B cell (primary cell): ENCODE data around the gene CLCN3. TPM values are rescaled to one million over a fixed set of nuclear protein-coding genes. Genes with fewer than 3 reads are reported as not detected.

Experiments
- ATAC-seq: fragments of 200-7000 bp; cut with Tn5 transposase; one replicate; pipeline ENCODE4 v1.10.0; 2021; ENCODE audit warnings: low read depth, mild to moderate bottlenecking, moderate number of reproducible peaks, moderate library complexity
- CTCF ChIA-PET: fragments of 350-600 bp; sonication (Branson Sonifier 250); formaldehyde crosslinking; loops from one replicate; lab custom pipeline; 2021; ENCODE audit warnings: antibody characterized with exemption, inconsistent platforms; lab: Charles Lee
- POLR2A ChIA-PET: fragments of 350-600 bp; sonication (Branson Sonifier 250); formaldehyde crosslinking; loops from one replicate; lab custom pipeline; 2021; ENCODE audit warnings: antibody characterized with exemption; lab: Charles Lee
- DNase-seq: peaks from one replicate; pipeline ENCODE4 v3.0.0; 2013
- H2AFZ ChIP-seq: 2 replicates; pipeline ENCODE4 v1.6.1; 2012; ENCODE audit warnings: mild to moderate bottlenecking, low read depth, low read length; ENCODE audit not compliant: insufficient read depth, poor library complexity, severe bottlenecking
- H3K27ac ChIP-seq, 2 donors: 1 replicate in 1 of 2; 2 replicates in 1 of 2; pipeline ENCODE4 v1.5.1; 2012 to 2013; ENCODE audit warnings: low read length in 2 of 2, mild to moderate bottlenecking in 2 of 2, moderate library complexity in 1 of 2
- H3K27me3 ChIP-seq, 4 experiments: fragments of 200-600 bp in 1 of 4; sonication (generic) in 1 of 4; replicated peaks in 1 of 4; 1 replicate in 2 of 4; 2 replicates in 2 of 4; pipeline versions ENCODE4 v1.6.1 to v1.7.0; 2013 to 2016; ENCODE audit warnings: low read length in 3 of 4, mild to moderate bottlenecking in 2 of 4, mixed read lengths in 1 of 4, moderate library complexity in 1 of 4; ENCODE audit not compliant: insufficient read depth in 4 of 4, control insufficient read depth in 3 of 4; ENCODE audit errors: control extremely low read depth in 1 of 4
- H3K36me3 ChIP-seq, 2 experiments: replicated peaks in 1 of 2; 1 replicate in 1 of 2; 2 replicates in 1 of 2; pipeline versions ENCODE4 v1.6.1 to v1.7.1; 2013; ENCODE audit warnings: low read length in 1 of 2; ENCODE audit not compliant: insufficient read depth in 2 of 2, control insufficient read depth in 1 of 2; ENCODE audit errors: control extremely low read depth in 1 of 2, extremely low read depth in 1 of 2
- H3K4me1 ChIP-seq, 2 donors: fragments of 200-600 bp in 1 of 2; sonication (generic) in 1 of 2; 1 replicate in 1 of 2; 2 replicates in 1 of 2; pipeline versions ENCODE4 v1.5.1 to v1.6.1; 2013 to 2017; ENCODE audit warnings: low read length in 2 of 2; ENCODE audit not compliant: control insufficient read depth in 2 of 2, insufficient read depth in 2 of 2
- H3K4me2 ChIP-seq: replicated peaks from 2 replicates; pipeline ENCODE3; 2012; ENCODE audit warnings: mild to moderate bottlenecking, low read depth, low read length; ENCODE audit not compliant: poor library complexity, severe bottlenecking
- H3K4me3 ChIP-seq, 5 experiments: fragments of 200-600 bp in 1 of 5; sonication (generic) in 1 of 5; 1 replicate in 3 of 5; 2 replicates in 2 of 5; pipeline versions ENCODE4 v1.5.1 to v1.7.0; 2011 to 2016; ENCODE audit warnings: low read length in 4 of 5, mild to moderate bottlenecking in 4 of 5, low read depth in 2 of 5, control low read depth in 1 of 5, moderate library complexity in 1 of 5; ENCODE audit not compliant: insufficient read depth in 1 of 5; ENCODE audit errors: control extremely low read depth in 1 of 5, extremely low read depth in 1 of 5
- H3K79me2 ChIP-seq: fragments of 200-600 bp; sonication (generic); one replicate; pipeline ENCODE4 v1.6.0; 2016; ENCODE audit warnings: low read length; ENCODE audit not compliant: control insufficient read depth, insufficient read depth
- H3K9ac ChIP-seq: fragments of 200-600 bp; sonication (generic); 2 replicates; pipeline ENCODE4 v1.6.1; 2017; ENCODE audit warnings: mild to moderate bottlenecking, low read length, moderate library complexity
- H3K9me3 ChIP-seq, 3 donors: one replicate each; pipeline versions ENCODE4 v1.6.1 to v1.7.1; 2013; ENCODE audit warnings: low read length in 2 of 3; ENCODE audit not compliant: control insufficient read depth in 2 of 3, insufficient read depth in 1 of 3; ENCODE audit errors: control extremely low read depth in 1 of 3
- H4K20me1 ChIP-seq: 2 replicates; pipeline ENCODE4 v1.6.0; 2012; ENCODE audit warnings: mild to moderate bottlenecking, low read length; ENCODE audit not compliant: insufficient read depth, control insufficient read depth, poor library complexity, severe bottlenecking
- H3K27ac Mint-ChIP-seq: one replicate; pipeline ENCODE4 v1.8.0; 2021; ENCODE audit warnings: mixed read lengths
- H3K27me3 Mint-ChIP-seq: one replicate; pipeline ENCODE4 v1.8.0; 2021; ENCODE audit warnings: mixed read lengths
- H3K4me1 Mint-ChIP-seq: one replicate; pipeline ENCODE4 v1.8.0; 2021; ENCODE audit warnings: mixed read lengths
- H3K4me3 Mint-ChIP-seq: one replicate; pipeline ENCODE4 v1.8.0; 2021; ENCODE audit warnings: mixed read lengths
- H3K9me3 Mint-ChIP-seq: one replicate; pipeline ENCODE4 v1.8.0; 2022; ENCODE audit warnings: mixed read lengths; ENCODE audit not compliant: insufficient read depth
- CTCF ChIP-seq: fragments of 200-600 bp; IDR thresholded peaks from one replicate; pipeline ENCODE4 v1.8.0; 2022; ENCODE audit warnings: antibody characterized with exemption, mild to moderate bottlenecking
- EZH2 ChIP-seq: IDR thresholded peaks from 2 replicates; pipeline ENCODE4 v1.6.1; 2012; ENCODE audit warnings: borderline replicate concordance, low read depth, mild to moderate bottlenecking, moderate library complexity, low read length; ENCODE audit not compliant: insufficient read depth, poor library complexity, severe bottlenecking
- WGBS: methylation state at CpG from one replicate; pipeline ENCODE4 v1.1.5; 2013; ENCODE audit warnings: missing lambda C conversion rate; ENCODE audit not compliant: insufficient coverage; 5-methylcytosine and 5-hydroxymethylcytosine counted together
- intact Hi-C: fragments of 100-400 bp; cut with micrococcal nuclease; formaldehyde crosslinking; loops from one replicate; pipeline ENCODE4 v1.10.0; 2022
- polyA plus RNA-seq: library from polyadenylated mRNA; depleted of rRNA; stranded (reverse); fragments of >200 nt; gene quantifications from 2 replicates; pipeline ENCODE4 v1.2.3, GENCODE V29; 2012
- total RNA-seq, 2 donors: library from RNA; stranded (reverse); fragments of 120-200 nt in 1 of 2; gene quantifications; 1 replicate in 1 of 2; 2 replicates in 1 of 2; pipeline versions ENCODE4 v1.2.3 to v1.2.4, GENCODE V29; 2013 to 2022

The CLCN3 gene
- total and polyA plus RNA-seq, 2 donors (not counting 1 experiment from before 2014, with no cell fraction given): 5.0 to 32.7 TPM

- H3K27me3 ChIP-seq: no peaks in the 10 kb centered on the region
- ChIA-PET CTCF (interaction anchor here (1.0 kb wide), 1 partner anchor 14 kb away, joined by 3 read pairs; no protein-coding TSS in a partner anchor), POLR2A (no interaction called here)
- H4K20me1 ChIP-seq: peaks cover 8% of the 10 kb centered on the region
- DNase-seq: no peak
- H3K4me1 ChIP-seq: peaks cover 0 to 7% of the 10 kb centered on the region in 2 donors
- Mint-ChIP-seq H3K27ac (no peak overlapping the region), H3K4me3 (no peak overlapping the region), H3K4me1 (peaks cover 36% of the 10 kb centered on the region), H3K27me3 (no peaks in the 10 kb centered on the region), H3K9me3 (no peaks in the 10 kb centered on the region)
- no peak overlapping the region for H3K4me3 ChIP-seq
- no peak overlapping the region for H2AFZ ChIP-seq
- ATAC-seq: no peak
- no peak for TF ChIP-seq EZH2
- no peak overlapping the region for H3K4me2 ChIP-seq
- no peak overlapping the region for H3K27ac ChIP-seq
- H3K36me3 ChIP-seq: no peaks in the 10 kb centered on the region
- intact Hi-C loops: no loop called here
- WGBS: no CpG with 5 or more reads among the region's 1 CpG
- H3K79me2 ChIP-seq: peaks cover 91% of the 10 kb centered on the region
- H3K9ac ChIP-seq: no peak overlapping the region
- no peaks in the 10 kb centered on the region for H3K9me3 ChIP-seq
Measured at GRCh38 chr4:169627307-169627706, 6.9 kb downstream of the CLCN3 start.

GRCh38 chr4:169628579-169628978 lies 8.2 kb downstream of the CLCN3 start:
- intact Hi-C loops: no loop called here
- Mint-ChIP-seq H3K27ac (no peak overlapping the region), H3K4me3 (no peak overlapping the region), H3K4me1 (peaks cover 28% of the 10 kb centered on the region), H3K27me3 (no peaks in the 10 kb centered on the region), H3K9me3 (no peaks in the 10 kb centered on the region)
- Histone ChIP-seq H3K27ac (no peak overlapping the region), H3K9me3 (no peaks in the 10 kb centered on the region), H3K27me3 (no peaks in the 10 kb centered on the region), H3K4me2 (no peak overlapping the region), H3K79me2 (peaks cover 82% of the 10 kb centered on the region), H4K20me1 (peaks cover 8% of the 10 kb centered on the region), H3K4me3 (no peak overlapping the region), H3K4me1 (peaks cover 0 to 3% of the 10 kb centered on the region in 2 donors), H3K9ac (no peak overlapping the region), H2AFZ (no peak overlapping the region), H3K36me3 (no peaks in the 10 kb centered on the region)
- CTCF ChIA-PET: no interaction called here
- WGBS: no CpG with 5 or more reads among the region's 2 CpGs
- ATAC-seq (no peak), DNase-seq (no peak)
- POLR2A ChIA-PET: no interaction called here
- TF ChIP-seq CTCF (no peak), EZH2 (no peak)
